GM18511 (cell line): Measurements from ENCODE around the gene PCAT7.
"Not testable (repeated sequence)": the region's sequence is repeated elsewhere in the genome, so short reads cannot be mapped to it uniquely, and the experiment has no call there.

Experiments
- ATAC-seq: cut with Tn5 transposase; IDR thresholded peaks from one replicate; pipeline ENCODE4 v1.9.1; 2021; ENCODE audit warnings: mild to moderate bottlenecking, moderate library complexity; ENCODE audit not compliant: unreplicated experiment

The PCAT7 gene

GRCh38 chr9:94554439-94555331, at the start of gene PCAT7:
TSS of gene PCAT7 (plus strand) at chr9:94555083.
- ATAC-seq, result no peak

DNA sequence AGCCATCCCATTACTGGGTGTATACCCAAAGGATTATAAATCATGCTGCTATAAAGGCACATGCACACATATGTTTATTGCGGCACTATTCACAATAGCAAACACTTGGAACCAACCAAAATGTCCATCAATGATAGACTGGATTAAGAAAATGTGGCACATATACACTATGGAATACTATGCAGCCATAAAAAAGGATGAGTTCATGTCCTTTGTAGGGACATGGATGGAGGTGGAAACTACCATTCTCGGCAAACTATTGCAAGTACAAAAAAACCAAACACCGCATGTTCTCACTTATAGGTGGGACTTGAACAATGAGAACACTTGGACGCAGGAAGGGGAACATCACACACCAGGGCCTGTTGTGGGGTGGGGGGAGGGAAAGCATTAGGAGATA, 48.5 kb upstream of the PCAT7 start:
- ATAC-seq, result not testable (repeated sequence)

GRCh38 chr9:94507531-94508258, 47.2 kb upstream of the PCAT7 start:
- no peak for ATAC-seq

DNA sequence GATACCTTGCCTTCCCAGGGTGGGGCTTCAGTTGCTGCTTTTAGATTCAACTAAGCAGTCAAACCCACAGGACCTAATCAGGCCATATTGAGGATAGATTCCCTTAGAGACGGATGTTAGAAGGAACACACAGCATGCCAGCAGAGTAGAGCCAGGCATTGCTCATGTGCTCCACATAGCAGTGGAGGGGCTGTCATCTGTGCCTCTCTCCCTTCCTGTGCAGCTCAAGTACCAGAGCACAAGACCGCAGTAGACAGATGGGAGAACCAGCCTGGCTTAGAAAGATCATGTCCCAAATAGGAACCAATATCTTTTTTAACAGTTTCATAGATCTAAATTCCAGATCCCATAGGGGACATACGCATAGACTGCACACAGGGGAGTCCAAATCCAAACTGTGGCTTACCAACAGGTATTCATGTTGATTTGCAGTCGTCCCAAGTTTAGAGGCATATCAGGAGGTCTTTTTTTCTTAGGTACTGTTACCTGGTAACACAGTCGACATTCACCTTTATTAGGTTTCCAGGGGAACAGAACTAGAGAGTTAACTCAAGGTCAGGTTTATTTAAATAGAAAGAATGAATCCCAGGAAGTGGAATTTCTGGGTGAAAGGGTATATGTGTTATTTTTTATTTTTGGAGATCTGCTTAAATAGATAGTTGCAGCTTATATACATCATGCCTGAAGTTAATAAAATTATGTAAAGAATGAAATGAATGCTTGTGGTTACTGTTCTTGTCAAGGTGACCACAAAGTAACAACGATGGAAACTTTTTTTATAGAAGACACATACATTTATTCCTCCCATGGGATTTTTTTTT, 43.5 kb upstream of the PCAT7 start:
- ATAC-seq, result no peak

GRCh38 chr9:94511955-94512265, 43.0 kb upstream of the PCAT7 start:
- no peak for ATAC-seq

- ATAC-seq, result no peak
These were observed 40.2 kb upstream of the PCAT7 start for GRCh38 chr9:94514722-94515121.

DNA sequence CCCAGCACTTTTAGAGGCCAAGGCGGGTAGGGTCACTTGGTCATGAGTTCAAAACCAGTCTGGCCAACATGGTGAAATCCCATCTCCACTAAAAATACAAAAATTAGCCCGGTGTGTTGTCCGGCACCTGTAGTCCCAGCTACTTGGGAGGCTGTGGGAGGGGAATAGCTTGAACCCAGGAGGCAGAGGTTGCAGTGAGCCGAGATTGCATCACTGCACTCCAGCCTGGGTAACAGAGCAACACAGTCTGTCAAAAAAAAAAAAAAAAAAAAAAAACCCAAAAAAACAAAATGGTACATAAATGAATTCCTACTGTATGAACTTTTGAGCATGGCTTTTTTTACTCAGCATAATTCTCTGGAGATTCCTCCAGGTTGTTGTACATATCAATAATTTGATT, 37.6 kb upstream of the PCAT7 start:
- ATAC-seq, result no peak

- no peak for ATAC-seq
These were observed 29.4 kb upstream of the PCAT7 start for GRCh38 chr9:94525396-94526035.

DNA sequence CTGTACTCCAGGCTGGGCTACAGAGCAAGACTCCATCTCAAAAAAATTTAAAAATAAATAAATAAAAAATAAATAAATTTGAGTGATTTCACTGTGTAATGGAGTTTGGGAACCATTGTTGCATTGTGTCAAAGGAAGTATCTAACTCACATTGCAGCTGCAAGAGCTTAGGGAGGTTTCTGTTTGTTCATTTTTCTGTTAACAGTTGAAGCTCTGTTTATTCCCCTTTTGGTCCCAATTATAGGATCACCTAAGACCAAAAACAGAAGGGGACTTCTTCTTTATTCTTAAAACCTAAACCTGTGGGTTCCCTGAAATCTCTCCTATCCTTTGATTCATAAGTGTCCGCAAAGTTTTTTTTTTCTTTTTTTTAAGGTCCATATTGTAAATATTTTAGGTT, 28.6 kb upstream of the PCAT7 start:
- ATAC-seq, result no peak

DNA sequence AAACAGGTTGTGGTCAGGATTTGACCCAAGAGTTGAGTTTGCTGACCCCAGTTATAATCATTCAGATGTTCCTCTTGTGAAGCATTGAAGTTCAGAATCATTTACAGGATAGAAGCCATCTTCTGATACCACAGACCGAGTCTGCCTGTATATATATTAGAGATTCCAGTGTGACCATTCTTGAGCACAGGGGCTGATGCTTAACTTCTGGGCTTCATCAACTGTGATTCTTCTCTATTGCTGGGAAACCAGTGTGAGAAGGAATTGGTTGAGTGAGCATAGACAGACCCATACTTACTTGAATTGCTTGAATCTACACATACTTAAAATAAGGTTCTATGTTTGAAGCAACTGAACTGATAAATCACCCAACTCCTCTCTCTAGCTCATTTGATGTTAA, 27.9 kb upstream of the PCAT7 start:
- no peak for ATAC-seq

DNA sequence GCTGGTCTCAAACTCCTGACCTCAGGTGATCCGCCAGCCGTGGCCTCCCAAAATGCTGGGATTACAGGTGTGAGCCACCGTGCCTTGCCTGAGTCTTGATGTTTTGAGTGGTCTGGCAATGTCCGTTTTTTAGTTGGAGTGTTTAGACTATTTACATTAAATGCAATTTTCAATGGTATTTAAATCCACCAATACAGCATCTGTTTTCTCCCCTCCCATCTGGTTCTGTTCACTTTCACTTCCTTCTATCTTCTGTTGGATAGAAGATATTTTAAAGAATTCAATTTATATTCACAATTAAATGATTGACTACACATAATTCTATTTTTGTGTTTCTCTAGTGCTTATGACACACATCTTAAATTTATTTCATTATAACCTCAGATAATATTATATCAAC, 26.0 kb upstream of the PCAT7 start:
- ATAC-seq, result no peak

DNA sequence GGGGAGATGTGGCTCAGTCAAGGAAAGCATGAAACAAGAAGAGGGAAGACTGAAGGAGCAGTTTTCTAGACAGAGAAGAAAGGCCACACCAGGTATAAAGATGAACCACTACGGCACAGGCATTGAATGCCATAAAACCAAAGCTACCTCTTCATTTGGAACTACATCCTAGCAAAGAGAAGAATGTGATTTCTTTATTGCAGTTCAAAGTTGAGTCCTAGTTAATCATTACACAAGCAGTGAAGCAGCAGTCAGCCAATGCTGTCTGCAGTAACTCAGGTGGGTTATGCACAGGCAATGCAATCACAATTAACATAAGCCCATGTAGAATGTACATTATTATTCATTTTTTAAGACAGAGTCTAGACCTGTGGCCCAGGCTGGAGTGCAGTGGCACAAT, 21.7 kb upstream of the PCAT7 start:
- ATAC-seq, result no peak

GRCh38 chr9:94533601-94534000, 21.3 kb upstream of the PCAT7 start:
- ATAC-seq, result no peak

DNA sequence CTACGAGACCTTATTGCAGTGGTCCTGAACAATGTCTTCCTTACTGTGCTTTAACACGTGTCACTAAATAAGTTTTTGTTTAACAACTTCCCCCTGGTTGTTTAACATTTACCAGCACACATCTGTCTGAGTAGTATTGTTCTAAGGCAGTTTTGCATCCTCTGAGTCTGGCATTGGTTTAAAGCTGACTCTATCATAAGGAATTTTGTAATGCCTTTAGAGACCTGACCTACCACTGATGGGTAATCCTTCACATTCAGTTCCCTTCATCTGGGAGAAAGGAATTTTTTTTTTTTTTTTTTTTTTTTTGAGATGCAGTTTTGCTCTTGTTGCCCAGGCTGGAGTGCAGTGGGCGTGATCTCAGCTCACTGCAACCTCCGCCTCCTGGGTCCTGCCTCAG, 20.0 kb upstream of the PCAT7 start:
- no peak for ATAC-seq

GRCh38 chr9:94538908-94539307, 16.0 kb upstream of the PCAT7 start:
- ATAC-seq, result no peak

DNA sequence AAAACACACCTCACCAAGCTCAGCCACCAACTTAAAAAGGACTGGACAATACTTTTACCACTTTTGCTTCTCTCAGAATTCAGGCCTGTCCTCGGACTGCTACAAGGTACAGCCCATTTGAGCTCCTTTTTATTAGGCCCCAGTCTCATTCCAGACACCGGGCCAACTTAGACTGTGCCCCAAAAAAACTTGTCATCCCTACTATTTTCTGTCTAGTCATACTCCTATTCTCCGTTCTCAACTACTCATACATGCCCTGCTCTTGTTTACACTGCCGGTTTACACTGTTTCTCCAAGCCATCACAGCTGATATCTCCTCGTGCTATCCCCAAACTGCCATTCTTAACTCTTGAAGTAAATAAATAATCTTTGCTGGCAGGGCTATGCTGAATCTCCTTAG, 10.5 kb upstream of the PCAT7 start:
- not testable (repeated sequence) for ATAC-seq

DNA sequence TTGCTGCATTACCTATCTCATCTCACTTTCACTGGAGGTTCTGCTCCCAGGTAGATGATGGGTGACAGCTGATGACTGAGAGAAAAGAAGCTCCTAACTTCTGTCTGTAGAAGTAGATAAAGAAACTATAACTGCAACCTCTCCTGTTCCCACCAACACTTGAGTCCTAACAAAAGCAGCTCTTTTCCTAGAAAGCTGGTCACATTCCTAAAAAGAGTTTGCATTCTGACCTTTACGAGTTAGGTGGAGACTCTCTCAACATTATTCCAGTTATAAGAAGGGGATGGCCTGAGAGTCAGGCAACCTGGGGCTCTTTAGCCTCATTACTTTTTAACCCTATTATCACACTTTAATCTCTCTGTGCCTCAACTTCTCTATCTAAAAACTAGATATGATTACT, 8.9 kb upstream of the PCAT7 start:
- no peak for ATAC-seq

DNA sequence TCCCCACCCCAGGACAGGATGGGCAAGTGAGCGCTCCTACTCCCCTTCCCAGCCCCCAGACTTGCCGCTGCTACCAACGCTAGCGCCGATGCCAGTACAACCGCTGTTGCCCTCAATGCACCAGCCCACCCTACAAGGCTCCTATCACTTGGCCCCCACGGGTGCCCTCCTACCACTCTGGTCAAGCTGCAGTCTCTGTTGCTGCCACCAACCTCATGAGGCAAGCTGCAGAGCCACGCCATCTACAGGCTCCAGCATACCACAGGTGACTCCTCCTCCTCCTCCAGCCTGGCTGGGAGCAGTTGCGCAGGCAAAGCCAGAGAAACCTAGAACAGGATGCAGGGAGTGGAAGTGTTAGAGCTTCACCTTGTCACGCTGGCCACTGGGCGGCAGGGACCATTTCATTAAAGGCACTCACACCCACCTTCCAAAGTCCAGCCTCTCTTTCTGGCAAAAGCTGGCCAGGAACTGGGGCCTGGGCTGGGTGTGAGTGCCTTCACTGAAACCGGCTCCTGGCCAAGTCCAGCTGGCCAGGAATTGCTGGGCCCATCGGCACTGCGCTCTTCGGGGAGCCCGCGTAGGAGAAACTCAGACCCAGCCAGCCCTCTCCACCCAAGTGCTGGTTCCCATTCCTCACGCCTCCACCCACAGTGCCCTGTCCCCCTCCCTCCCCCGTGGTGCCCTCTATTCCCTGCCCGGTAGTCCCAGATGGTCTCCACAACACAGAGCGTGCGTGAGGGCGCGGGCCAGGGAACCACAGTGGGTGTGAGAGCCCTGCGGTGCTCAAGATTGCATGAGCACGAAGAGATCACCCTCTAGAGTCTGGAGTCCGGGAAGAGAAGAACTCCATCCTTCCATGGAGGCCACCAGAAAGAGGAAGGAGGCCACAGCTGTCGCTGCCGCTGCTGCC, 1.6 kb upstream of the PCAT7 start:
- ATAC-seq, result no peak

DNA sequence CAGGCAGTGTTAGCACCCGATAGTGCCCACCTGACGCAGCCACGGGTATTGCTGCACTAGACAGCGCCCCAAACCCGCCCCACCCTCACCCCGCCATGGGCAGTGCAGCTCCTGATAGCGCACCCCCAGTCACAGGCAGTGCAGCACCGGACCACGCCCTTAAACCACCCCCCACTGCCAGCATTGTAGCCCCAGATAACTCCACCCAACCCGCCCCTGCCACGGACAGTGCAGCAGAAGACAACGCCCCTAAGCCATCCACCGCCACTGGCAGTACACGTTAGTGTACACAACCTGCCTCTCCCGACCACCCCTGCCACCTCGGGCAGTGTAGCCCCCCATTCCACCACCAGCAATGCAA, 825 bp upstream of the PCAT7 start:
- ATAC-seq, result no peak

GRCh38 chr9:94557376-94557775, 2.5 kb downstream of the PCAT7 start:
- no peak for ATAC-seq
